ENCODE measurements around the gene NBAS.

The NBAS gene

DNA sequence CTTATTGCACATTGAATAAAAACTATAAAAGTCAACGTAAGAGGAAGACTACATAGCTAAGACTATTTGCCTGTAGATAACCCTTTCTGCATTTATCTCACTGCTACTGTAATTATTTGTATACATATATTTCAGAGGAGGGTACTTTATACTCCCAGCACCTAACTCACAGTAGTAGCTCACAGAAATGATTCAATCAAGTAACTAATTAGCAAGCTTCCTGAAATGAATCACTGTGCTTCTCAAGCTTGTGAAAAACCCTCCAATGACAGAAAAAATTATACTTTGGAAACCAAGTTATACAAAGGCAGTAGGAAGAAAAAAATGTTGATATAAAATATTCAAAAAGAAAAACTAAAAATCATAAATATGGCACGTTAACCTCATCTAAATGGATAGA lies 124.9 kb downstream of the NBAS start:
- H3K27ac ChIP-seq: no peak overlapping the region
- no peak for TF ChIP-seq CTCF (conservative IDR thresholded peaks at IDR 0.05)

- TF ChIP-seq CTCF (conservative IDR thresholded peaks at IDR 0.05): no peak
- no peak overlapping the region for H3K27ac ChIP-seq
Observed at GRCh38 chr2:15435474-15435873, 125.7 kb downstream of the NBAS start.

DNA sequence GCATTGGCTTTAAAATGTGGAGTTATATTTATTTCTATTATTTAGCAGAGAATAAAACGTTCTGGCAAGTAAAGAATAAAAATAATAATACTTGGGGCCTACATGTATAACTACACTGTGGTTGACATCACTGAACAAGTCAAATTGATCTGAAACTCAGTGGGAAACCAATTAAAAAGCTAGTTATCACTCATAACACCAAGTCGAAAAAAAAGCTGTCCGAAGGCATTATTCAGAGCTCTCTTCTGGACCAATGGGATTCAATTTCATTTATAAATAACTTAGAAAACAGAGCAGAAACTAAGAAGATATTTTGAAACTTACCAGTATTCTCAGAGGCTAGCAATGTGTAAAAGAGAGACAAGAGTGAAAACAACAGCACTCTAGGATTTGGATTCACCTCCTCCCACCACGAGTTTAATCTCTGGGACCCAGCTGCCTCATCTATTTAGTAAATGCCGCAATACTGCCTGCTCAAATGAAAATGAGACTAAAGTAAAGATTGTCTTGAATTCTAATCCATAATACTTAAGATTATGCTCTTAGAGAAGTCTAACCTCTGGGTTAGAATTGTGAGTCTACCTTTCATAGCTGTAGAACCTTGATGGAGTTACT lies 128.4 kb downstream of the NBAS start:
- no peak for TF ChIP-seq CTCF (conservative IDR thresholded peaks at IDR 0.05)
- no peak overlapping the region for H3K27ac ChIP-seq

DNA sequence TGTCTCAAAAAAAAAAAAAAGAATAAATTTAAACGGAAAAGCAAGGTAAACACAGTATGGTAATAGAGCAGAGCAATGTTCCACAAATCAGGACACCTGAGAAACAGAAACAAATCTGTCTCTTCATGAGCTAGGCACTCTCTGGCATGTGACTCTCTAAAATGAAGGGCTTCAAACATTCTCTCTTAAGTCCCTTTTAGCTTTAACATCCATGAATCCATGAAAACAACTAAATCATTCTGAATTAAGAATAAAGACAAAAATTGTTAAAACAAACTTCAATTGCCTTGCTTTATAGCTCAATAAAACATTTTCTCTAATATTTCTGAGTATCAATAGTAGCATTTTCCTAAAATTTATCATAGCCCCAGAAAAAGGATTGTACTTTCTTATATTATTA lies 132.1 kb downstream of the NBAS start:
- no peak overlapping the region for H3K27ac ChIP-seq
- no peak for TF ChIP-seq CTCF (conservative IDR thresholded peaks at IDR 0.05)

- no peak overlapping the region for H3K27ac ChIP-seq
- no peak for TF ChIP-seq CTCF (conservative IDR thresholded peaks at IDR 0.05)
Observed at GRCh38 chr2:15427987-15428386, 133.1 kb downstream of the NBAS start.

DNA sequence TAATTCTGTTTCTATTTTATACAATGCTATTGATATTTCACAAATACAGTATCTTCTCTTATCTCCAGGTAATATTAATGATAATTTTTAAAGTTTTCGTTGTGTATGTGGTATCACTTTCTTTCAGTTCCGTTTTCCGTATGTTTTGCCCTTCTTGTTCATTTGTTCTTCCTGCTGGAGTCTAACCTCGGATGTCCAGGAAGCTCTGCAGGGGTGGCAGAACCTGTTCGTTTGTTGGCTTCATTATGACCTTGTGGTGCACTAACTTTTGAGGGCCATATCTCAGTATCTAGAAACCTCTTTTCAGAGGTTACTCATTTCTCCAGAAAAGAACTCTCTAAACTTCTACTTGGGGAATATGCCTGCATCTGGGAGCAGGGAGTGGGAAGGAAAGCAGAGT lies 134.5 kb downstream of the NBAS start:
- H3K27ac ChIP-seq: no peak overlapping the region
- TF ChIP-seq CTCF (conservative IDR thresholded peaks at IDR 0.05): no peak

DNA sequence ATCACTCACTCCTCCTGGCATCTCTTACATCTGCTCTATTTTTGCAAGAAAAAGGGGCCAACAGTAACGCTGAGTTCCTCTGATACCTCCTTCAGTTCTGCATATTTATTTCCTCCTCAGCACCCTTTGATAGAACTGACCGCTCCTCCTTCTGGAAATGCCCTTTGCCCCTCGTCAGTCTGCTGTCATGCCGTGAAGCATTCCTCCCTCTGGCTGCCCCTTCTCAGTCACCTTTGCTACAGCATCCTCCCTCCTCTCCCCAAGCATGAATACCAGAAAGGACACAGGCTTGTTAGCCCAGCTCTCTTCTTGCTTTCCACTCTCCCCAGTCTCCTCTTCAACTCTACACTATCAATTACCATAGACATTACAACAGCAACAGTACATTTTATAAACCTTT lies 135.4 kb downstream of the NBAS start:
- TF ChIP-seq CTCF (conservative IDR thresholded peaks at IDR 0.05): no peak
- no peak overlapping the region for H3K27ac ChIP-seq

Data from VCaP (cell line).